HG03520 (cell line): Measurements from ENCODE around the gene UBE2E3.
"Not testable (repeated sequence)": the region's sequence is repeated elsewhere in the genome, so short reads cannot be mapped to it uniquely, and the experiment has no call there.

ENCODE experiments used
- ATAC-seq: cut with Tn5 transposase; IDR thresholded peaks from one replicate; pipeline ENCODE4 v1.9.1; 2021; ENCODE audit warnings: mild to moderate bottlenecking, moderate library complexity; ENCODE audit not compliant: unreplicated experiment

The UBE2E3 gene

DNA sequence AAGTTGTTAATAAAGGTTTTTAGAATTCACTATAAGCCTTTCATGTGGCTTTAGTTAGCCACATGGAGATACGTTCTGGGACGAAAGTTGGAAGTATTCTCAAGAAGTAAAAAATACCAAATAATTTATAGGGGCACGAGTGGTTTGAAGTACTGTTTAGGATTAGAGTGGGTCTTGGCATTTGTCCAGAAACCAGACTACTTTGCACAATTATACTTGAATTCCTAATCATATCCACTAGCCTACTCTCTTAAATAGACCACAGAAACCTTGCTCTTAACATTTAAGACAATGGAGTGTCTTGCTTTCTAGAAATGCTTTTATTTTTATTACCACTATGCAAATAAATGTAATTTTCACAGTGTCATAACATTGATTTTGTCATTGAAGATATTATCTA is 44.6 kb downstream of the UBE2E3 start:
- no peak for ATAC-seq

DNA sequence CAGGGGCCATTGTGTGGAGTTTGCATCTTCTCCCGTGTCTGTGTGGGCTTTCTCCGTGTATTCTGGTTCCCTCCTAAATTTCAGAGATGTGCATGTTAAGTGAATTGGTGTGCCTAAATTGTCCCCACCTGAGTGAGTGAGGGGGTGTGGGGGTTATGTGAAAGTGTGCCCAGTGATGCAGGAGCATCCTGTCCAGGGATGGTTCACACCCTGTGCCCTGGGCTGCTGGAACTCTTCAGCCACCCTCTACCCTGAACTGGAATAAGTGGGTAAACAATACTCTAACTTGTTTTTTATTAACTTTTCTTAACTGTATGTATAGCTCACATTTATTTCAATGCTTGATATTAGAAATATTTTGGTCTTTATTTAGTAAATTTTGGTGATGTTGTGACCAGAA is 56.0 kb downstream of the UBE2E3 start:
- peak; percentile 48 for ATAC-seq

DNA sequence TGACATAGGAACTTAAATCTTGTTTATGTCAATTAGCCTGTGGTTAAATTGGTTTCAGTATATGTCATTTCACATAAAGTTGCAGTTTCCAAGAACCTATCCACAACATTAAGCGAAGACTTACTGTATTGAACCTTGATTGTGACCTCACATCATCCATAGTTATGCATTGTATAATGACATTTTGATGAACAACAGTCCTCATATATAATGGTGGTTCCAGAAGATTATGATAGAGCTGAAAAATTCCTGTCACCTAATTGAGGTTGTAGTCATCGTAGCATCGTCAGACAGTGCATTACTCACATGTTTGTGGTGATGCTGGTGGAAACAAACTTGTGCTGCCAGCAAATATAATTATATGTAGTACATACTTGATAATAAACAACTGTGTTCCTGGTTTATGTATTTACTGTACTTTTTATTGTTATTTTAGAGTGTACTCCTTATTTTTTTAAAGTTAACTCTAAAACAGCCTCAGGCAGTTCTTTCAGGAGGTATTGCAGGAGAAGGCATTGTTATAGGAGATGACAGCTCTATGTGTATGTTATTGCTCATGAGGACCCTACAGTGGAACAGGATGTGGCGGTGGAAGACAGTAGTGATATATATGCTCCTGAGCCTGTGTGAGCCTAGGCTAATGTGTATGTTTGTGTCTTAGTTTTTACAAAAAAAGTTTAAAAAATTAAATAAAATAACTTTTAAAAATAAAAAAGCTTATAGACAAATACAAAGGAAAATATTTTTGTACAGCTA is 56.6 kb downstream of the UBE2E3 start:
- peak; percentile 90 for ATAC-seq

DNA sequence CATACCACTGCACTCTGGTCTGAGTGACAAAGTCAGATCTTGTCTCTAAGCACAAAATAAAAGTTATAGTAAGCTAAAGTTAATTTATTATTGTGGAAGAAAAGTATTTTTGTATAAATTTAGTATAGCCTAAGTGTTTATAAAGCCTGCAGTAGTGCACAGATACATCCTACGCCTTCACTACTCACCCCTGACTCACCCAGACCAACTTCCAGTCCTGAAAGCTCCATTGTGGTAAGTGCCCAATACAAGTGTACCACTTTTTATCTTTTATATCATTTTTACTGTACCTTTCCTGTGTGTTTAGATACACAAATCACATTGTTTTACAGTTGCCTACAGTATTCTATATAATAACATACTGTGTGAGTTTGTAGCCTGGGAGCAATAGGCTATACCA is 57.5 kb downstream of the UBE2E3 start:
- ATAC-seq: no peak

DNA sequence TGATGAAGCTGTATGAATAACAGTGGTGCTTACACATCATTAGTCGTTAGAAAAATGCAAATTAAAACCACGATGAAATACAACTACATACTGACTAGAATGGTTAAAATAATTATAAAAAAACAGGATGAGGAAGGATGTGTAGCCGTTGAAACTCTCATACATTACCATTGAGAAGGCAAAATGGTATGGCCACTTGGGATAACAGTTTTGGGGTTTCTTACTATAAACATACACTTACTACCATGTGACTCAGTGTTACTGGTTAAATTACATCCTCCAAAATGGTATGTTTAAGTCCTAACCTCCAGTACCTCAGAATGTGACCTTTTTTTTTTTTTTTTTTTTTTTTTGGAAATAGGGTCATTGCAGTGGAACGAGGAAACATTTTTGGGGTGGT is 58.4 kb downstream of the UBE2E3 start:
- ATAC-seq: no peak

DNA sequence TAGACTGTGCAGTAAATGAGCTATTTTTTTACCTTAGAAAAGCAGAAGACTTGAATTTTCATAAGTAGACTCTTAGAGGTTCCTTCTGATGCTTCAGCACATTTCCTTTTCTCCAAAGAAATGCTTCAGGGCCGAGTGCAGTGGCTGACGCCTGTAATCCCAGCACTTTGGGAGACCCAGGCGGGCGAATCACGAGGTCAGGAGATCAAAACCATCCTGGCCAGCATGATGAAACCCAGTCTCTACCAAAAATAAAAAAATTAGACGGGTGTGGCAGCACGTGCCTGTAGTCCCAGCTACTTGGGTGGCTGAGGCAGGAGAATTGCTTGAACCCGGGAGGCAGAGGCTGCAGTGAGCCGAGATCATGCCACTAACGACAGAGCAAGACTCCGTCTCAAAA is 60.4 kb downstream of the UBE2E3 start:
- not testable (repeated sequence) for ATAC-seq

DNA sequence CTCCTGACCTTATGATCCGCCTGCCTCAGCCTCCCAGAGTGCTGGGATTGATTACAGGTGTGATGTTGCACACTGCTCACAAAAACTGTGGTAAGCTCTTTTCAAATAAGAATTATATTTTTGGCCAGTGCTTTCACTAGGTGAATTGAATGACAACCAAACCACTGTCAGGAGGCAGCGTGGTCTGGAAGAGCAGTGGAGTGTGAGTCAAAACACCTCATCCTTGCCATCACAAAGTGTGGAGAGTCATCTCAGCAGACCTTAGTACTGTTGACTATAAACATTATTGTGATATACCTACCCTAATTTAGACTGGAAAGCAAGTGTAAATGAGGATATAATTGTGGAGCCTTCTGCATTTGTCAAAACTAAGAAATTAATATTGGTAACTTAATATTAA is 61.3 kb downstream of the UBE2E3 start:
- ATAC-seq: no peak

DNA sequence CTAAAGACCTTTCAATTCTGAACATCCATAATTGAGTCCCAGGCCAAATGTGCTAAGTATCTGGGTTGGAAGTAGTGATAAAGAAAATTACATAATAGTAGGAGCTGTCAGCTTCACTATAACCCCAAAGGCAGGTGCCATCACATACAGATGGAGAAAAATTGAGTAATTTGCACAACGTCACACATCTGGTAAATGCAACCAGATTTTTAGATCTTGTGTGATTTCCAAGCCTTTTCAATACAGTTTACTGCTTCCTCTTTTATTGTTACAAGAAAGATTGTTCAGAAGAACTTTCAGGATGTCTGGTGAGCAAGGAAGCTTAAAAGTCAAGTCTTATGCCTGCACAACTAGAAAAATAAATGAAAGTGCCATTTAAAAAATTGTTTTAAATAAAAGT is 62.3 kb downstream of the UBE2E3 start:
- no peak for ATAC-seq

DNA sequence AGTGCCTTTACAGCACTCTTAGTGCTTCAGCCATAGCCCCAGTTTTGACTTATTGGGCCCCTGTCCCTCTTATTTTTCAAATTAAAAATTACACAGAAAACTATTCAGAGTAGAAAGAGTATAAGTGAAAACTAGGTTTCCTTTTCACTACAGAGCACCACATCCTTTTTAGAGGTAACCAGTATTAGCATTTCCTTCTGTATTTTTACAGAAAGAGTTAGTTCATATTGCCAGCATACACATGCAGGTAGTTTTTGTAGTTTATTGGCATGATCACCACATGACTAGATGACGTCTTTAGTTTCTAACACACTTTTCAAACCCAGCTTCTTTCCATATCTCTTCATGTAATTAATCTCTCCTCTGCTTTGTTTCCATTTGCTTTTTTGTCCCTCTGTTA is 66.4 kb downstream of the UBE2E3 start:
- no peak for ATAC-seq

DNA sequence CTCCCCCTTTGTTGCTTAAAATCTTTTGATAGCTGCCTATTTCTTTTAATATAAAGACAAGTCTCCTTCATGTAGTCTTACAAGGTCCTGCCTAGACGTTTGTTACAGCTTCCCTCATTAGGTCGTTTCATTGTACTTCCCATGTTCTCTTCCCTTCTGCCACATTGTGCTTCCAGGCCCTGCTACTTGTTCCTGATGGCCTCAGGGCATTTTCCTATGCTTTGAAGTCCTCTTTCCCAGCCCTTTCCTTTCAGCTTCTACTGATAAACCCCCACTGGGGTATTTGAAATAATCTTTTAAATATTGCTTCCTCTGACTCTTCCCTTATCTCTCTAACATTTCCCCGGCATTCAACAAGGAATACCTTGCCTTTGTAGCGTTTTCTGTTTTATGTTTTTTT is 67.4 kb downstream of the UBE2E3 start:
- no peak for ATAC-seq

DNA sequence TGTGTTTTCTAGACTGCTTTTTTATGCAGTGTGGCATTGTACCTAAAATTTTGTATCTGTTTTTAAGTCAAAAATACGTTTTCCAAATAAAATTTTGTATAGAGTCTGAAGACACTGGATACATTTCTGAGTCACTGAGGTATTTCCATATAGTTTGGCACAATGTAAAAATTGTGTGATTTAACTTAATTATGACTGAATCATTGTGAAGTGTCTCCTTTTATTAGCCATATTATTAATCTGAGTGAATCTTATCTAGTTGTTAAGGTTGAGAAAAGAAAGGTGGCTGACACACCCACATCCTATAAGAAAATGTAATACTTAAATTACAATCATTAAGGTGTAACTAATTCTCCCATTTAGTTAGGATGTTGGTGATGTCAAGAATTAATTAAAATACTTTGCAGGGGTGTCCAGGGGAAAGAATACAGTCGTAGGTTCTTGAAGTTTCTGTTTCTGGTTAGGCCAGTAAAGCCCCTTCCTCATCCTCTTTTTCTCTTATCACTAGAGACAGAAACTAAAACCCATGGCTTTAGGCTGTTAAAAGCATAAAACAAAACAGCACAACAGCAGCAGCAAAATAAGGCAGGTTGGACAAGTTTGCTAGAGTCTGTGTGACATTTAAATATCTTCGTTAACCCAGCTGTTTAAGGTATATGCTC is 71.6 kb downstream of the UBE2E3 start:
- ATAC-seq: no peak

DNA sequence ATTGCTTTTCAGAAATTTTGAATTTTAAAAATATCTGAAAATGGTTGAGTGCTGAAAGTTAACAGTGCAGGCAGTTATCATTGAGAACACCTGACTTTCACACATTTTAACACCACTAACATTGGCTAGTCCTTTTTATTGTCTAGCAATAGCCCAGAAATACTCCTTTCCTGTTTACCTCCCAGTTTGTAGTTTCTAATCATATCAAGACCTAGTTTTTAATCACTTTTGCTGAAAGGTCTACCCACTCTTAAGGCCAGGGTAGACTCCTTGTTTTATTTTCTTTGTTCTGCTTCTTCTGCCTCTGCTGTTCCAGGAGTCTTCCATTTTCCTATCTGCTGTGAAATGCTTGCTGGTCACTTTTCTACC is 72.1 kb downstream of the UBE2E3 start:
- ATAC-seq: no peak

DNA sequence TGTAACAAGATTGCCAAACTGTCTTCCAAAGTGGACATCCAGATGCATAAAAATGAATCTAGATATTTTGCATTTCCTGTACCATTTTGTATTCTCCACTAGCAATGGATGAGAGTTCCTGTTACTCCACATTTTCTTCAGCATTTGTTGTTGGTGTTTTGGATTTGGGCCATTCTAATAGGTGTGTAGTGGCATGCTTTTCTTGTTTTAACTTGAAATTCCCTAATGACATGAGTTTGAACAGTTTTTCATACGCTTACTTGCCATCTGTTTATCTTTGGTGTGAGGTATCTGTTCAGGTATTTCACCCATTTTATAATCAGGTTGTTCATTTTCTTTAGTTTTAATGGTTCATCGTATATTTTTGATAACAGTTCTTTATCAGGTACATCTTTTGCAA is 73.9 kb downstream of the UBE2E3 start:
- ATAC-seq: no peak

DNA sequence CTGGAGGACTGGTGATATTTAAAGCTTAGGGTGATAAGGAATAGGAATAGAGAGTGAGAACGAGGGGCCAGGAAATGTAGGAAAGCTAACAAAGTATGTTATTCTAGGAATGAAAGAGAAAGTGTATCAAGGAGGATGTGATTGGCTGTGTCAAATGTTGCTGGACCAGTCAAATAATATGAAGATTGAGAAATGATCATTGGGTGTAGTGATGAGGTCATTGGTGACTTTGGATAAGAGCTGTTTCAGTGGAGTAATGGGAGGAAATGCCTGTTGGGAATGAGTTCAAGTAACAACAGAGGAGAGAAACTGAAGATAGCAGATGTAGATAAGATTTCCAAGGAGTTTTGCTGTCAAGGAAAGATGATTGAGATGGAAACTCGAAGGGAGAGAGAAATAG is 74.4 kb downstream of the UBE2E3 start:
- ATAC-seq: no peak

DNA sequence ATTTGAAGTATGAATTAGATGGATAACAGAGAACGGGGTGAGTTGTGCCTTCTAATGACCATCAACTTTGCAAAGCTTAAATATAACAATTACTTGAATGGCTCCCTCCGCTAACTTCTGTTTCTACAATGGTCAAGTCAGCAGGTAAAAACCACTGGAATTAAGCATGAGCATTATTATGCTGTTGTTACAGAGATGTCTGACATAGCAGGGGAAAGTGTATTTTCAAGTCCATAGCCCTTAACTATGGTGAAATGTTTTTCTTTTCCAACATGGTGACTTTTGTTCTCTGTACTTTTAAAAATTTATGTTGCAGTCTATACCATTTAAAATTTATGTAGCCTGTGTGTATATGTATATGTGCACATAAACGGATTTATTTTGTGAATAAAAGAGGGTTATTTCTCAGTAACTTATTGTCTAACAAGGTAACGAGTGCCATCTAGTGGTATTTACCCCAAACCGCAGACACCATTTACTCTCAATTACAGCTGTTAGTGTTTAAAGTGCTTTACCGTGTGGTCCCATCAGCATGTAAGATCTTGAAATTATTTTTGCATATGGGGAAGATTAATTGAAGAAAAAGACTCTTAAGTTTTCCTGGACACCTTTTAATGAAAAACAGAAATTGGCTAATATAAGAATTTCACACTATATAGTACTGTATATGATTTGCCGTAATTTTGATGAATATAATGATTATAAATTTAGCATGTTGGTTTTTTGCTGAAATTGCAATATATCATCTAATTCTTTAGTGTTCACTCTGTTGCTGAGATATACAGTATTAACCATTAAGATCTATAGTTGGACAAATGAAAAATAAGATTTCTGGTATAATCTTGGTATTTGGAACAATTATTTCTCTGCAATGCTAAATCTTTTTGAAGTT is 78.2 kb downstream of the UBE2E3 start:
- peak; percentile 76 for ATAC-seq

DNA sequence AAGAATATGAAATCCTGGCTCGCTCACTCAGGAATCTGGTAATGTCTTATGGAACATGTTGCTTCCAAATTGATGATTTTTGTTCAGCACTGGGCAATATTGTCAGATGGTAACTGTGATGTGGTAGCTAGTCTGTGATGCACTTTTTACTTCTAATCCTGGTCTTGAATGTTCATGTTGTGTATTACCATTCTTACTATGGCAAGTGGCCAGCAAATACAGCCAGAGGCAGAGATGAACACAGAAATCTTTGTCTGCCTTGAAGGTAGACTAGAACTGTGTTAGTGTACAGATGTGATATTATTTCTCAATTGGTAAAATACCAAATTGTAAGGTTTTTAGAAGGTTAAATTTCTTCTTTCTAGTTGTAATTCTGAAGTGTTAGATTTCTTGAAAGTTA is 83.3 kb downstream of the UBE2E3 start:
- ATAC-seq: no peak

DNA sequence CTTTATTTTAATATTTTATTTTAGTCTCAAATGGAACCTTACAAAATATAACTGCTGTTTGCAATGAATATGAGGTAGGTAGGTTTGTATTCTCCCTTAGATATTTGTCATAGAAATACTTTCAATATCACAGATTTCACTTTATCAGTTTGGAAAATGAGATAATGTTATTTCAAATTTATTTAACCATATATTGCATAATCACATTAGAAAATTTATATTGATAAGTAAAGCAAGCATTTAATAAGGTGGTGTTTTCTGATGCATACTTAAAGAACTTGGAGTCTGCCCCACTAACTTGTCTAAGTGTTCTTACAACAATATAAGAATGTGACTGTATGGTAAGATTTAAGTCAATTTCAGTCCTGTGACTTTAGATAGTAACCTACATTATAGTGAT is 85.1 kb downstream of the UBE2E3 start:
- no peak for ATAC-seq

DNA sequence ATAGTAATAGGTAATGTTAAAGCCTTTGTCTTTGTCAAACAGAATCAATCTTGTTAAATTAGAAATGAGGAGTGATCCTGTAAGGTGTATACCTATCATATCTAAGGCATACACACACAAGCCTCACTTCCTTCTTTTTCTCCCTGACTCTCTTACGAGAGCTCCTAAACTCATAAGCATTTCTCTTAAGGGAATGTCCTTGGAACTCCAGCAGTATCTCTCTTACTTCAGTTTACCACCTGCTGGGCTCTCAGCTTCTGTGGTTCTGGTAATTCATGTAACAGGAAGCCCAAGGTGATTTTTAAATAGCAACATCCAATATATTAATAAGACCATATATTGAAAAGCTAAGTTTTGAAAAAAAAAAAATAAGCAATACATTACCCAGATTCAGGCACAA is 85.9 kb downstream of the UBE2E3 start:
- no peak for ATAC-seq

DNA sequence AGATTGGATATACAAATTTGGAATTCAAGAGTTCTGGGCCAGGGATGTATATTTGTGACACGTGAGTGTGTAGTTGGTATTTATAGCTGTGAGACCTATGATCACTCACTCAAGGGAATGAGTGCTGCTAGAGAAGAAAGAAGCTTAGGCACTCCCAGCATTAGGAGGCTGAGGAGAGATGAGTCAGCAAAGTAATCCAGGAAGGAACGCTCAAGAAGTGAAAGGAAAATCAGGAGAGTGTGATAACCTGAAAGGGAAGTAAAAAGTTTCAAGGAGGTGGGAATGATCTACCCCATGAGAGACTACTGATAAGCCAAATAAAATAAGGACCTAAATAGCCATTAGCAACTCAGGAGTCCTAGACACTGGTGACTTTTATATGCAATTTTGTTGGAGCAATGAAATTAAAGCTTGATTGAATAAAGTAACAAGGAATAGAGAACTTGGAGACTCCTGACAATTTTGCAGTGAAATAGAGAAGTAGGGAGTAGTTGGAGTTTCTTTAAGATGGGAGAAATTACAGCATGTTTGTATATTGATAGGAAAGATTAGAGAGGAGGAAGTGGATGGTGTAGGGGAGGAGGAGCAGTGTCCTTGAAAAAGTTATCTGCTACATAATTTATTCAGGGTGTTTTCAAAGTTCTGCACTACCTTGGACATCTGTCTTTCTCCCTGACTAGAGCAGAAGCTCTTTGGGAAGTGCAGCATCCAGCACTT is 89.9 kb downstream of the UBE2E3 start:
- ATAC-seq: no peak

DNA sequence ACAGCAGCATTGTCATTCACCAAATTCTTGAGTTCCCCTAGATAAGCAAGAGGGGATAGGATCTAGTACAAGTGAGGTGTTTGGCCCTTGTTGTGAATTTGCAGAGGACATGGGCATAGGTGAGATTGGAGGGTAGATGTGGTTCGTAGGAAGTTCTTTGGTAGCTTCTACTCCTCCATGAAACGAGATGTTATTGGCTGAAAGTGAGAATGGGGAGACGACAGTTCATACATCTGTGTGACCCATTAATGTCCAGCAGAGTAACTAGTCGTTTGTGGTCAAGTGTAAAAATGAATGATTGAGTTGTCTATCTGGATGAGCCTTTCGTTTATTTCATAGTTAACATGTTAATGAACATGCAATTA is 90.4 kb downstream of the UBE2E3 start:
- no peak for ATAC-seq

DNA sequence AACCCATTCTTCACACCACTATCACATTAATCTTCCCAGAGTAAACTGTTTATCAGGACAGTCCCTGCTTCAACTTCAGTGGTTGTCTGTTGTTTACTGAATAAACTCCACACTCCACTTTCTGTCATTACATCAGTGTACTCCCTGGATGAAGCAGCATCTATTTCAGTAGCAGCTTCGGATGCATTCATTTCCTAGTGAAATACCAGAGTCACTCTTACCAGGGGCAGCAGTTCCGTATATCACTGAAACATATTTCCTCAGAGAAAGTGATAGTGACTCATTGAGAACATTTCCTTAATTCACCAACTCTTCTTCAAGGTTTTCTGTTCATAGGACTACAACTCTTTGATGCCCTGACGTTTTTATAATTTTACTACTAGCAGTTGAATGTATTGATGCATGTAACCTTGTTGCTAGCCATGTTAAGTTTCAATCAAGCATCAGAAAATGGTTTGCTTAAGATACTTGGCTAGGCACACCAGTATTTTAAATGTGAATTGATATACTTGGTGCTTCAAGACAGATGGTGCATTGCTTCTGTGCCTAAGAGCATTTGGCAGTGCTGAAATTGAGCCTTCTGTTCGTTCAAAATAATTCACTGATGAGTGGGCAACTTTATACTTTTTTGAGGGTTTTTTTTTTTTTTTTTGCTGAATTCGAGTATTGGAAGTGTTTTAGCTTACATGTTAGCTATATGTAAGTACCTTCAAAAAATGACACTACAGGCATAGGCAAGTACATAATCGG is 92.3 kb downstream of the UBE2E3 start:
- ATAC-seq: no peak
